BLaER1 treated with 17β-estradiol and CSF1 and Interleukin-3, amounts not matched to agents 10 nM and 100 nM (cell line): ENCODE results near the gene ANKRD40.

Experiments
- H3K27ac ChIP-seq, 11 experiments: shearing (Covaris generic); formaldehyde crosslinking; 2 replicates each; pipeline ENCODE4 v1.8.1; 2022
- H3K27me3 ChIP-seq, 11 experiments: shearing (Covaris generic); formaldehyde crosslinking; 2 replicates each; pipeline ENCODE4 v1.8.1; 2022
- H3K36me3 ChIP-seq, 11 experiments: shearing (Covaris generic); formaldehyde crosslinking; 2 replicates each; pipeline ENCODE4 v1.8.1; 2022
- H3K4me1 ChIP-seq, 10 experiments: shearing (Covaris generic); formaldehyde crosslinking; 2 replicates each; pipeline ENCODE4 v1.8.1; 2022
- H3K4me2 ChIP-seq, 11 experiments: shearing (Covaris generic); formaldehyde crosslinking; 2 replicates each; pipeline ENCODE4 v1.8.1; 2022
- H3K4me3 ChIP-seq, 10 experiments: shearing (Covaris generic); formaldehyde crosslinking; 2 replicates each; pipeline ENCODE4 v1.8.1; 2022
- H3K9ac ChIP-seq, 11 experiments: shearing (Covaris generic); formaldehyde crosslinking; 2 replicates each; pipeline ENCODE4 v1.8.1; 2022
- H3K9me3 ChIP-seq, 11 experiments: shearing (Covaris generic); formaldehyde crosslinking; replicated peaks in 1 of 11; 2 replicates each; pipeline ENCODE4 v1.8.1; 2022
- H4K20me1 ChIP-seq, 11 experiments: shearing (Covaris generic); formaldehyde crosslinking; 2 replicates each; pipeline ENCODE4 v1.8.1; 2022
- Cebpa-rat ChIP-seq, 11 experiments: shearing (Covaris generic); IDR thresholded peaks; 2 replicates each; pipeline ENCODE4 v1.8.1; 2022

ANKRD40 gene

DNA sequence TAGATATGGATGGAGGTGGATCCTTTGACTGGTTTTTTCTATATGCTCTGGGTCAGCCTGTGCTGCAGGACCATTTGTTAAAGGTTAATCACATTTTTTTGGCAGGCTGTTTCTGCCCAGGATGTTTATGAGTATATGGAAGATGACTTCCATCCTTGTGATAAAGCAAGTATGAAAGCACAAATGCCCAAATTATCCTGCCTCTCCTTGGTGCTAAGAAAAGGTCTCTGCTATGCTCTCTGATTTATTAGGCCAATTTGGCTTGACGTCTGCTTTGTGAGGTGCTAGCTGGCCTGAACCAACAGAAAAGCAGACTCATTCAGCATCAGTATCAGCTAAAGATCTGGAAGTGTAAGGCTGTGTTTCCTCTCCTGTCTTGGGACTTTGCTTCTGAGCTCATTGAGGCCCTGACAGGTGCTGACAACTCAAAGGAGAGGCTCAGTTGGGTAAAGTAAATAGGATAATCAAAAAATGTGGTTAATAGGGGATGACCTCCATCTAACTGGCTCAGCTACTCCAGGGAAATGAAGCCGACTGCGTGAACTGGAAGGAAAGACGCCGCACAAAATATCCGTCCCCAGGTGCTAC lies 15.2 kb downstream of the ANKRD40 start:
- H3K9ac ChIP-seq, result no peak overlapping the region; a peak in 1 of 22 replicates
- no peak overlapping the region for H3K4me3 ChIP-seq
- peaks cover 11 to 26% (median 18%) of the 10 kb centered on the region in 10 experiments for H3K4me1 ChIP-seq
- no peak for TF ChIP-seq Cebpa-rat (IDR thresholded peaks at IDR 0.05)
- H3K36me3 ChIP-seq, result peaks cover 51 to 63% (median 58%) of the 10 kb centered on the region in 11 experiments
- no peaks in the 10 kb centered on the region for H3K9me3 ChIP-seq
- H3K27me3 ChIP-seq, result no peaks in the 10 kb centered on the region
- peaks cover 5 to 55% (median 33%) of the 10 kb centered on the region in 11 experiments; a peak in 20 of 22 replicates for H4K20me1 ChIP-seq
- H3K4me2 ChIP-seq, result no peak overlapping the region
- no peak overlapping the region for H3K27ac ChIP-seq

DNA sequence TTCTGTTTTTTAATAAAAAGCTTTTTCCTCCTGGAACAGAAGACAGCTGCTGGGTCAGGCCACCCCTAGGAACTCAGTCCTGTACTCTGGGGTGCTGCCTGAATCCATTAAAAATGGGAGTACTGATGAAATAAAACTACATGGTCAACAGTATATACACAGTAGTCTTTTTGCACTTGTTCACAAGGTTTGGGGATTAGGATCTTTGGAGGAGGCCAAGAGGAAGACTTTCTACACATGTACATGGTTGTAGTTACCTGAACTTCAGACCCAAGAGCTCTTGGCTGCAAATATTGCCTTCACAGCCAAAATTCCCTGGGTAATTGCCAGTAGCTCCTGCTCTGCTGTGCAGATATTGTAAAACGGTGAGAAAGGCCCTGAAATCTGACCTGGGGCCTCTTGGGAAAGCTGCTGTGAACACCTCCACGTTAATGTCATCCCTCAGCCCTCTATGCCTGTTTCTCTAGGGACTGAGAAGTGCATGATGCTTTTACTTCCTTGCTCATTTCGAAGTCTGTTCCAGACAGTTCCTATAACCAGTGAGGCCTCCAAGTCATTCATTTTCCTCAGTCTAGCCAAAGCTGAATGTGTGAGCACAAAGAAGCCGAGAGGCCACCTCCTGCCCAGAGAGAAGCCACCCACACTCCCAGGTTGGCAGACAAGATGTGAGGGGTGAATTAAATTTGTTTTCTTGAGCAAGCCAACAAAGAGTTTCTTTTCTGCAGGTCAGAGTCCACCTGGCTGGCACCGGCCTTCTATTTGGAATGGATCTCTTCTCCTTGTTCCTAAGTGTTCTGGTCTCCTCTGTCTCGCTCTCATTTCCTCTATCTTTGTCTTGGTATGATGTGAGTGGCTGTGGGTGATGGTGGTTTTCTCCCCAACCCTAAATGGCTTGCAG lies 15.9 kb downstream of the ANKRD40 start:
- no peak overlapping the region for H3K27ac ChIP-seq

DNA sequence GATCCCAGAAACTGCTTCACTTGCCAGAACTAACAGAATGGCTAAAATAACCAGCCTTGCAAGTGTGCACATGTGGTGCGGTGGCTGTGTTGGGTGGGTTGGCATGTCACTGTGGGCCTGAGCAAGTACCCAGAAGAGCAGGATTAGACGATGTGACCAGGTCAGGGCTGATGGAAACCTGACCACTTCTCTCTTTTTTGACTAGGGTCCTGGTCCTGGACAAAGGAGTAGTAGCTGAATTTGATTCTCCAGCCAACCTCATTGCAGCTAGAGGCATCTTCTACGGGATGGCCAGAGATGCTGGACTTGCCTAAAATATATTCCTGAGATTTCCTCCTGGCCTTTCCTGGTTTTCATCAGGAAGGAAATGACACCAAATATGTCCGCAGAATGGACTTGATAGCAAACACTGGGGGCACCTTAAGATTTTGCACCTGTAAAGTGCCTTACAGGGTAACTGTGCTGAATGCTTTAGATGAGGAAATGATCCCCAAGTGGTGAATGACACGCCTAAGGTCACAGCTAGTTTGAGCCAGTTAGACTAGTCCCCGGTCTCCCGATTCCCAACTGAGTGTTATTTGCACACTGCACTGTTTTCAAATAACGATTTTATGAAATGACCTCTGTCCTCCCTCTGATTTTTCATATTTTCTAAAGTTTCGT lies 16.7 kb downstream of the ANKRD40 start:
- Histone ChIP-seq H3K4me2 (no peak overlapping the region), H3K27ac (no peak overlapping the region), H3K4me3 (no peak overlapping the region), H3K4me1 (peaks cover 11 to 25% (median 18%) of the 10 kb centered on the region in 10 experiments), H3K36me3 (peaks cover 36 to 48% (median 43%) of the 10 kb centered on the region in 11 experiments), H3K9ac (no peak overlapping the region), H3K27me3 (no peaks in the 10 kb centered on the region), H4K20me1 (peaks cover 0 to 40% (median 18%) of the 10 kb centered on the region in 11 experiments; a peak in 18 of 22 replicates), H3K9me3 (no peaks in the 10 kb centered on the region)
- no peak for TF ChIP-seq Cebpa-rat (IDR thresholded peaks at IDR 0.05)

More for the DNA sequence above, 15.9 kb downstream of the ANKRD40 start:
- no peak for TF ChIP-seq Cebpa-rat (IDR thresholded peaks at IDR 0.05)
- H3K4me3 ChIP-seq, result no peak overlapping the region
- H3K36me3 ChIP-seq, result peaks cover 44 to 56% (median 51%) of the 10 kb centered on the region in 11 experiments
- no peaks in the 10 kb centered on the region for H3K9me3 ChIP-seq
- H4K20me1 ChIP-seq, result peaks cover 0 to 48% (median 26%) of the 10 kb centered on the region in 11 experiments; a peak in 18 of 22 replicates
- H3K9ac ChIP-seq, result no peak overlapping the region
- H3K4me2 ChIP-seq, result no peak overlapping the region
- peaks cover 11 to 25% (median 18%) of the 10 kb centered on the region in 10 experiments for H3K4me1 ChIP-seq
- H3K27me3 ChIP-seq, result no peaks in the 10 kb centered on the region

DNA sequence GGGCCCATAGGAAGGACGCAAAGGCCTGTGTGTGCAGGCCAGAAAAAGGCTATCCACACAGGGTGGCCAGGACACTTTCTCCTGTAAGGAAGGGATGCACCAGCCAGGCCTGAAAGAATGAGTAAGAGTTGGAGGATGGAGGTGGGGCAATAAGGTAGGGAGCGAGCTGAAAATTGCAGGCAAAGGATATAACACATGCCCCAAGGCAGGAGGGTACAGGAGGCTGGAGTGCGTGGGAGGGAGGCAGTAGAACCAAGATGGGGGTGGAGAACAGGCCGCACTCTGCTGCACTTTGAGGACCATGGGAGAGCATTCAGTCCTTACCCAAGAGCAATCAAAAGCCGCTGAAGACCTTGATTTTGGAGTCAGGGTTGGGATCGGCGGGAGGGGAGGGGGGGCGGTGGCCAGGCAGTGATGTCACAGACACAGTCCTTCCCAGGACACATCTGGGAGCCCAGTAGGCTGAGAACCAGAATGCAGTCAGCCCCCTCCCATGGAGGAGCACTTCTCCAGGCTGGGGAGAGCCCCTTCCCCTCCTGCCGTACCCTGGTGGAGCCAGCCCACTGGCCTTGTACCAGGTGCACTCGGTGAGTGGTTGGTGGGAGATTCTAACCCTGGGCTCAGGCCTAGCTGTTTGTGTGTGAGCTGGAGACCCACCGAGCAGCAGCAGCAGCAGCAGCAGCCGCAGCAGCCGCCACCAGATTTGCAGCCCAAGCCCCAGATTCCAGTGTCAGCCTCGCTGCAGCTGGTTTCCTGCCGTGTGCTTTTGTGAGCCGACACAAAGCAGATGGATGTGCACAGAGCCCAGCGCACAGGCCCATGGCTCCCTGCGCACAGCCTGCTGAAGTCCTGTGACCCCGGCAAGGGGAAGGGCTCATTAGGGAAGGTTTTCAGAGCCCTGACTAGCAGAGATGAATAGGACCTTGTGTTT lies 17.5 kb downstream of the ANKRD40 start:
- Histone ChIP-seq H3K9ac (peak overlapping the region in 3 of 11 experiments; percentile 18 to 29 (median 20); a peak in 2 of 22 replicates), H3K4me3 (no peak overlapping the region), H3K9me3 (no peaks in the 10 kb centered on the region), H3K27me3 (no peaks in the 10 kb centered on the region), H3K4me1 (peaks cover 11 to 25% (median 18%) of the 10 kb centered on the region in 10 experiments), H4K20me1 (peaks cover 0 to 32% (median 10%) of the 10 kb centered on the region in 11 experiments; a peak in 15 of 22 replicates), H3K4me2 (peak overlapping the region in 9 of 11 experiments; percentile 20 to 62 (median 47); a peak in 12 of 22 replicates), H3K27ac (no peak overlapping the region), H3K36me3 (peaks cover 28 to 40% (median 35%) of the 10 kb centered on the region in 11 experiments)
- TF ChIP-seq Cebpa-rat (IDR thresholded peaks at IDR 0.05), result no peak

DNA sequence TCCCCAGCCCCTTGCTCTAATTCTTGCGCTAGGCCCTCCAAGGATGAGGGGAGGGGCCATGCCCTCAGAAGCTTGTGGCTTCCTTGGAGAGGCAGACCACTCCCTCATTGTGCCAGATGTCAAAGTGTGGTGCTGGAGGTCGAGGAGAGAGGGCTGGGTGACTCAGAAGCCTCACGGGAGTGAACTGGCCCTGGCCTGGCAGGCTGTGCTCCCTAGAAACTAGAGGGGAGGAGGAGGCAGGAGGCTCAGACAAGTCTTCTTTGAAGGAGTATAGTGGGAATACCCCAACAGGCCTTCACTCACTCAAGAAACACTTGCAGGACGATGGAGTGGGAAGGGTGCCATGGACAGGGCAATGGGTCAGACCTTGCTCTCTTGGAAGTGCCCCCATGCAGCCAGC lies 18.5 kb downstream of the ANKRD40 start:
- Histone ChIP-seq H3K4me3 (no peak overlapping the region), H3K27ac (no peak overlapping the region; a peak in 1 of 22 replicates), H3K27me3 (no peaks in the 10 kb centered on the region), H3K4me2 (peak overlapping the region; percentile 20 to 62 (median 45); a peak in 21 of 22 replicates), H3K4me1 (peaks cover 11 to 25% (median 18%) of the 10 kb centered on the region in 10 experiments), H3K9ac (peak overlapping the region in 3 of 11 experiments; percentile 19 to 34 (median 29); a peak in 2 of 22 replicates), H4K20me1 (peaks cover 0 to 26% (median 10%) of the 10 kb centered on the region in 11 experiments; a peak in 11 of 22 replicates), H3K36me3 (peaks cover 19 to 30% (median 27%) of the 10 kb centered on the region in 11 experiments), H3K9me3 (no peaks in the 10 kb centered on the region)
- no peak for TF ChIP-seq Cebpa-rat (IDR thresholded peaks at IDR 0.05)

DNA sequence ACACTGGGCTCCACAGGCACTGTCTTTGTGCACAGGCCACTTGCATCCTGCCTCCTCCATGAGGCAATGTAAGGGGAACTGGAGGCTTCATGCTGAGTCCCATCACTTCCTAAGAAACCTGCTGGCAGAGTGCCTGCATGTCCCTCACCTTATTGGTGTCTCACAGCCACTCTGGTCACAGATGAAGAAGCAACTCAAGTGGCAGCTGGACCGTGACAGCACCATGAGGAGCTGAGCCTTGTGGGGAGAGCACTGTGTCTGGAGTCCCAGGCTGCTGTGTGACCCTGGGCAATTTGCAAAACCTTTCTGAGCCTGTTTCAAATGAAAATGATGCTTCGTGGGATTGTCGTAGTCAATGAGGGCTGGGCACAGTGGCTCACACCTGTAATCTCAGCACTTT lies 19.5 kb downstream of the ANKRD40 start:
- peaks cover 9 to 20% (median 17%) of the 10 kb centered on the region in 11 experiments for H3K36me3 ChIP-seq
- H3K27me3 ChIP-seq, result no peaks in the 10 kb centered on the region
- no peaks in the 10 kb centered on the region for H3K9me3 ChIP-seq
- no peak for TF ChIP-seq Cebpa-rat (IDR thresholded peaks at IDR 0.05)
- H4K20me1 ChIP-seq, result peaks cover 0 to 23% (median 5%) of the 10 kb centered on the region in 11 experiments; a peak in 10 of 22 replicates
- no peak overlapping the region for H3K27ac ChIP-seq
- H3K4me2 ChIP-seq, result 0 out of 22 replicates have a peak overlapping the region, but pooled peaks of 1 of the 11 experiments have one; percentile 6
- H3K9ac ChIP-seq, result no peak overlapping the region
- H3K4me3 ChIP-seq, result no peak overlapping the region
- H3K4me1 ChIP-seq, result peaks cover 11 to 25% (median 18%) of the 10 kb centered on the region in 10 experiments

DNA sequence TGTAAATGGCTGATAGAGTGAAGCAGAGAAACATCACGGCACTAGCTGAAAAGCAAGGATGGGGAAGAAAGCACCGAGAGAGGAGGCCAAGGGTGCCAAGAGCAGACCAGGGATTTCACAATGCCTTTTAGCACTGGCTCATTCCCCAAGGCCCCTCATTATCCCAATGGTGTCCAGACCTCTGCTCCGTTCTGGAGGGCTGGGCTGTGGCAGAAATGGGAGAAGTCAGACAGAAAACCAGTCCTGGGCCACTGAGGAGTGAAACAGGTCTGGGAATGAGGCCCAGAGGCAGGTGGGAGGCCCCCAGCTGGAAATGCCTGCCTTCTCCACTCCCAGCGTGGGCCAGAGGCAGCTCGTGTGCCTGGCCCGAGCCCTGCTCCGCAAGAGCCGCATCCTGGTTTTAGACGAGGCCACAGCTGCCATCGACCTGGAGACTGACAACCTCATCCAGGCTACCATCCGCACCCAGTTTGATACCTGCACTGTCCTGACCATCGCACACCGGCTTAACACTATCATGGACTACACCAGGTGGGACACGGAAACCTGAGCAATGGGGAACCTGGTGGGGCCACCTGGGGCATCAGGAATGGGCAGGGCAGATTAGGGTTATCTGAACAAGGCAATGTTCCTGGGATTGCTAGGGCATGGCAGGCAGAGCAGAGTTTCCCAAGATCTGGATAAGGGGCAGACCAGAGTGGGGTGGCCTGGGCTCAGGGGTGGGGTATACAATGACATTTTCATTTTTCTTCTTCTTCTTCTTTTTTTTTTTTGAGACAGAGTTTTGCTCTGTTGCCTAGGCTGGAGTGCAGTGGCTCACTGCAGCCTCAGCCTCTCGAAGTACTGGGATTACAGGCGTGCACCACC lies 20.3 kb downstream of the ANKRD40 start:
- peaks cover 0 to 23% (median 3%) of the 10 kb centered on the region in 11 experiments; a peak in 6 of 22 replicates for H4K20me1 ChIP-seq
- no peak overlapping the region for H3K27ac ChIP-seq
- no peak overlapping the region for H3K9ac ChIP-seq
- H3K9me3 ChIP-seq, result no peaks in the 10 kb centered on the region
- H3K4me1 ChIP-seq, result peaks cover 11 to 25% (median 18%) of the 10 kb centered on the region in 10 experiments
- no peak overlapping the region for H3K4me2 ChIP-seq
- H3K36me3 ChIP-seq, result peaks cover under 1 to 12% (median 9%) of the 10 kb centered on the region in 11 experiments; a peak in 19 of 22 replicates
- H3K27me3 ChIP-seq, result no peaks in the 10 kb centered on the region
- no peak for TF ChIP-seq Cebpa-rat (IDR thresholded peaks at IDR 0.05)
- H3K4me3 ChIP-seq, result no peak overlapping the region
